Nephron progenitor cell (in vitro differentiated cells): ENCODE measurements around the gene SMAD1.

ENCODE experiments used
- DNase-seq: peaks from one replicate; pipeline ENCODE4 v3.0.0; 2021
- H3K27ac Mint-ChIP-seq: 2 replicates; pipeline ENCODE4 v1.8.0; 2021; ENCODE audit warnings: mild to moderate bottlenecking, moderate library complexity, mixed read lengths
- H3K27me3 Mint-ChIP-seq: 2 replicates; pipeline ENCODE4 v1.8.0; 2021; ENCODE audit warnings: mild to moderate bottlenecking, low read depth, mixed read lengths; ENCODE audit not compliant: poor library complexity
- H3K36me3 Mint-ChIP-seq: 2 replicates; pipeline ENCODE4 v1.8.0; 2021; ENCODE audit warnings: low read depth, mixed read lengths
- H3K4me1 Mint-ChIP-seq: 2 replicates; pipeline ENCODE4 v1.8.0; 2021; ENCODE audit warnings: mixed read lengths
- H3K4me3 Mint-ChIP-seq: 2 replicates; pipeline ENCODE4 v1.8.0; 2021; ENCODE audit warnings: mild to moderate bottlenecking, moderate library complexity, mixed read lengths
- H3K9me3 Mint-ChIP-seq: 2 replicates; pipeline ENCODE4 v1.8.0; 2021; ENCODE audit warnings: mild to moderate bottlenecking, moderate library complexity, mixed read lengths
- TF ChIP-seq, protein P1 (sequence below): fragments of 200-600 bp; sonication (generic); IDR thresholded peaks from 2 replicates; pipeline ENCODE4 v1.5.0; 2021; ENCODE audit warnings: antibody characterized with exemption

Gene SMAD1

DNA sequence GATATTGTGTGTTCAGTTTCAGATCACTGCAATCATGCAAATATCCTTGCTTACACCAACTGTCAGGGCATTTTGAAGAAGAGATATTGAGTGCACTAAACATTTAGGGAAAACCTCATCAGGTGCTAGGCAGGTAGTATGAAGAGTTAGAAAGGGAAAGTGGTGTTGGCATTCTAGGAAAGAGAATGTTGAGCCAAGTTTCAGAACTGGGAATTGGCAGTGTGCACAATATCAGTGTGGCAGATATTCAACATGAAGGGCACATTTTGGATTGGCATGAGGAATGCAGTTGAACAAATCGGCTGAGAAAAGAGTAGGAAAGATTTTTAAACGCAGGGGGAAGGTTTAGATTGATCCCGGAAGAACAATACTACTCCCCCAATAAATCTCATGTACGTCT is 43.4 kb upstream of the SMAD1 start:
- Mint-ChIP-seq H3K9me3 (peaks cover 31% of the 10 kb centered on the region), H3K27me3 (no peaks in the 10 kb centered on the region), H3K36me3 (peaks cover 12% of the 10 kb centered on the region), H3K4me1 (peaks cover 15% of the 10 kb centered on the region), H3K27ac (no peak overlapping the region), H3K4me3 (no peak overlapping the region)
- TF ChIP-seq, protein P1, sequence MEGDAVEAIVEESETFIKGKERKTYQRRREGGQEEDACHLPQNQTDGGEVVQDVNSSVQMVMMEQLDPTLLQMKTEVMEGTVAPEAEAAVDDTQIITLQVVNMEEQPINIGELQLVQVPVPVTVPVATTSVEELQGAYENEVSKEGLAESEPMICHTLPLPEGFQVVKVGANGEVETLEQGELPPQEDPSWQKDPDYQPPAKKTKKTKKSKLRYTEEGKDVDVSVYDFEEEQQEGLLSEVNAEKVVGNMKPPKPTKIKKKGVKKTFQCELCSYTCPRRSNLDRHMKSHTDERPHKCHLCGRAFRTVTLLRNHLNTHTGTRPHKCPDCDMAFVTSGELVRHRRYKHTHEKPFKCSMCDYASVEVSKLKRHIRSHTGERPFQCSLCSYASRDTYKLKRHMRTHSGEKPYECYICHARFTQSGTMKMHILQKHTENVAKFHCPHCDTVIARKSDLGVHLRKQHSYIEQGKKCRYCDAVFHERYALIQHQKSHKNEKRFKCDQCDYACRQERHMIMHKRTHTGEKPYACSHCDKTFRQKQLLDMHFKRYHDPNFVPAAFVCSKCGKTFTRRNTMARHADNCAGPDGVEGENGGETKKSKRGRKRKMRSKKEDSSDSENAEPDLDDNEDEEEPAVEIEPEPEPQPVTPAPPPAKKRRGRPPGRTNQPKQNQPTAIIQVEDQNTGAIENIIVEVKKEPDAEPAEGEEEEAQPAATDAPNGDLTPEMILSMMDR = no peak
- DNase-seq = no peak

DNA sequence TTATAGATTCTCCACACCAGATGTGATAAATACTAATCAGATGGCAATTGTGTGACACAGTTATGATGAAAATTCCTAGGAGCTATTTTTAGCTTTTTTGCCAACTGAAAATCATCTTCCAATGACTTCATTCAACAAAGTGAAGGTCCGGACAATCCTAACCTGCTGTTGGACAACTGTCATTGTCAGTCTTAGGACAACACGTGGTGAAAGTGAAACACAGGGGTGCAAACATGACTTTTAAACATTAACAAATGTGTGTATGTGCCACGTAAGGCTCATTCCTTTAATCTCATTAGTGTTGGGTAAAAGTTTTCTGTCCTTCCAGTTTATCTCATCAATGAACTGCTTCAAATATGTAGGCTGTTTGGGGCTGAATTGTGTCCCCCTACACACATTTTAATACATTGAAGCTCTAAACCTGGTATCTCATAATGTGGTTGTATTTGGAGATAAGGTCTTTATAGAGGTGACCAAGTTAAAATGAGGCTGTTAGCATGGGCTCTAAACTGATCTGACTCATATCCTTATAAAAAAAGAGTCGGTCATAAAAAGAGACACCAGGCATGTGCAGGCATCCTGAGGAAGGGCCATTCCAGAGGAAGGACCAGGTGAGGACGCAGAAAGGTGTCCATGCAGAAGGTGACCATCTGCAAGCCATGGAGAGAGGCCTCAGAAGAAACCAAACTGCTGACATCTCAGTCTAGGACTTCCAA is 41.2 kb upstream of the SMAD1 start:
- Mint-ChIP-seq H3K36me3 (no peaks in the 10 kb centered on the region), H3K27ac (no peak overlapping the region), H3K27me3 (no peaks in the 10 kb centered on the region), H3K4me1 (peaks cover 15% of the 10 kb centered on the region), H3K9me3 (peaks cover 16% of the 10 kb centered on the region), H3K4me3 (no peak overlapping the region)
- TF ChIP-seq, protein P1 = no peak
- DNase-seq = no peak

DNA sequence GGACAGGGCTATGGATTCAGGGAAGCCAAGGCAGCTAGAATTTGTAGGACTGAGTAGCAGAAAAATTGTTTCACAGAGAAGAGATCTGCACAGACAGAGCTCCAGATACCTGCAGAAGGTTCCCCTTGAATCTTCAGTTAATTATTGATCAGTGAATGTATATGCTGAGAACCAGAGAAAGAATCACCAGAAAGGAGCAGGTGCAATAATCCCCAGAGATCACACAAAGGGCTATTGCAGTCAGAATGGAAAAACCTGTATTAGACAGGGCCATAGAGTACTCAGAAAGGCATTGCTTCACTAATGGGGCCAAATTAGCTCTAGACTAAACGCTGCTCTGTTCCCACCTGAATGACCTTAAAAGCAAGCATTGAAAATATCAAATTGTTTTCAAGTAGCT is 35.5 kb upstream of the SMAD1 start:
- Mint-ChIP-seq H3K9me3 (peaks cover 19% of the 10 kb centered on the region), H3K27me3 (no peaks in the 10 kb centered on the region), H3K36me3 (no peaks in the 10 kb centered on the region)

DNA sequence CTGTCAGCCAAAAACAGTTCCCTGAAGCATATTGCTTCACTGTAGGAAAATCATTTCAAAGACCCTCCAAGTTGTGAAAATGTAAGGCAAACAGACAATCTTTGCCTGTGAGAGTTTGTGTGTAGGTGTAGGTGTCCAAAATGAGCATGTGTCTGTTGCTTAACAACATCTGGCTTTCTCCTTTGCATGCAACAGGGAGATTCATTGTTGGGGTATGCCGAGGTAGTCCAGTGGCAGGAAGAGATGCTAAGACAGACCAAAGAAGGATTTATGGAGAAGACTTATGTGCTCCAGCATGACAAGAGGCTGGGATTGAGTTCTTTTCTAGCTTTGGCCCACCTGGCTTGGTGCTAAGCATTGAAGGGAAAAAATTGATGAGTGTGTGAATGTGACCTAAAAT is 29.8 kb upstream of the SMAD1 start:
- H3K9me3 Mint-ChIP-seq = peaks cover 17% of the 10 kb centered on the region
- DNase-seq = no peak
- TF ChIP-seq, protein P1 = no peak
- no peaks in the 10 kb centered on the region for H3K36me3 Mint-ChIP-seq
- peak overlapping the region; percentile 9 for H3K27ac Mint-ChIP-seq
- no peaks in the 10 kb centered on the region for H3K4me1 Mint-ChIP-seq
- H3K27me3 Mint-ChIP-seq = no peaks in the 10 kb centered on the region
- no peak overlapping the region for H3K4me3 Mint-ChIP-seq

More for the DNA sequence above, 35.5 kb upstream of the SMAD1 start:
- H3K27ac Mint-ChIP-seq = no peak overlapping the region
- H3K4me1 Mint-ChIP-seq = no peaks in the 10 kb centered on the region
- no peak overlapping the region for H3K4me3 Mint-ChIP-seq
- no peak for DNase-seq
- TF ChIP-seq, protein P1 = no peak

DNA sequence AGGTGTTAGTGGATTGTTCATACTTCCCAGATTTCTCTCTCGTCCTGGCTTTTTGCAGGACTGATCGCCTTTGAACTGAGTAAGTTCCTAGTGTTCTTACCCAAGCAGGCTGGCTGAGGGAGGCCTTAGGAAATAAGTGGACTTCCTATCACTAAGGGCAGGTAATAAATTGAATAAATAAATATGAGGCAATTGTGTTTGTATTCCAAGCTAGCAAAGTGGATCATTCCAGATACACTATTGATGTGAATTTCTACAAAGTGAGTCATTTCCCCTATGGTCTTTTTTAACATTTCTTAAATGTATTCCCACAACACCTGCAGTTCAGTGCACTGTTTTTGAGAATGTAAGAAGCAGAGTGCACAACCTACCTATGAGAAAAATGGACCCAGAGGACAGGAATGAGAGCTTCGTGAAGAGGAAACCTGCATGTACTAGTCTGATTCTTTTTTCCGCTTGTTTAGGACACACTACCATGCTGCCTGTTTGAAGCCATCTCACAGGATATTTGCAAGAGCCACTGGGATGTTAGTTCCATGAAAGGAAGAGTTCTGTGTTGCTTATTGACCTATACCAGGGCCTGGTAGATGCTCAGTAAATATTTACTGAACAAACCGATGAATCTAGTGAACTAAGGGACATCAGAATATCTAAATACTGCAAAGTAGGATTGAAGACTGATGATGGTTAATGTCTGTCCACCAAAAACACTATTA is 29.0 kb upstream of the SMAD1 start:
- no peaks in the 10 kb centered on the region for H3K36me3 Mint-ChIP-seq
- TF ChIP-seq, protein P1 = no peak

More for the DNA sequence above, 29.0 kb upstream of the SMAD1 start:
- H3K4me1 Mint-ChIP-seq = no peaks in the 10 kb centered on the region
- peaks cover 21% of the 10 kb centered on the region for H3K9me3 Mint-ChIP-seq
- H3K27me3 Mint-ChIP-seq = no peaks in the 10 kb centered on the region
- H3K27ac Mint-ChIP-seq = no peak overlapping the region
- no peak for DNase-seq
- no peak overlapping the region for H3K4me3 Mint-ChIP-seq
